Measurements from ENCODE around the gene NPHS2.

Gene NPHS2

DNA sequence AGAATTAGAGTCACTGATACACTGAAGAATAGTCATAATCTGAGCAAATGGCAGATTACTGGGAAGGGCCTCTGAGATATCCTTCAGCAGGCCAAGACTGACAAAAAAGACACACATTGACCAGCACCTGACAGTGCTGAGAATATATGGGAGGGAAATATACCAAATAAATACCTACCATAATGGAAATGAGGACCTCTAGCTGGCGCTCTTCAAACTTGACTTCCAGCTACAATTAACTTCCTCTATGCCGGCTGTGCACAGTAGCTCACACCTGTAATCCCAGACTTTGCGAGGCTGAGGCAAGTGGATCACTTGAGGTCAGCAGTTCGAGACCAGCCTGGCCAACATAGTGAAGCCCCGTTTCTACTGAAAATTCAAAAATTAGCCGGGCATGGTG lies 69.5 kb downstream of the NPHS2 start:
- peaks cover 15% of the 10 kb centered on the region for H3K27me3 ChIP-seq (ENCODE audit: insufficient read depth, poor library complexity, severe bottlenecking)
- ATAC-seq (ENCODE audit: low read depth): no peak
- no peaks in the 10 kb centered on the region for H3K9me3 ChIP-seq (ENCODE audit: severe bottlenecking)
- no peaks in the 10 kb centered on the region for H3K4me1 ChIP-seq (ENCODE audit: insufficient read depth, poor library complexity, severe bottlenecking)
- no peaks in the 10 kb centered on the region for H3K36me3 ChIP-seq (ENCODE audit: low read depth)
- no peak overlapping the region for H3K4me3 ChIP-seq (ENCODE audit: severe bottlenecking)
- TF ChIP-seq, protein P1, sequence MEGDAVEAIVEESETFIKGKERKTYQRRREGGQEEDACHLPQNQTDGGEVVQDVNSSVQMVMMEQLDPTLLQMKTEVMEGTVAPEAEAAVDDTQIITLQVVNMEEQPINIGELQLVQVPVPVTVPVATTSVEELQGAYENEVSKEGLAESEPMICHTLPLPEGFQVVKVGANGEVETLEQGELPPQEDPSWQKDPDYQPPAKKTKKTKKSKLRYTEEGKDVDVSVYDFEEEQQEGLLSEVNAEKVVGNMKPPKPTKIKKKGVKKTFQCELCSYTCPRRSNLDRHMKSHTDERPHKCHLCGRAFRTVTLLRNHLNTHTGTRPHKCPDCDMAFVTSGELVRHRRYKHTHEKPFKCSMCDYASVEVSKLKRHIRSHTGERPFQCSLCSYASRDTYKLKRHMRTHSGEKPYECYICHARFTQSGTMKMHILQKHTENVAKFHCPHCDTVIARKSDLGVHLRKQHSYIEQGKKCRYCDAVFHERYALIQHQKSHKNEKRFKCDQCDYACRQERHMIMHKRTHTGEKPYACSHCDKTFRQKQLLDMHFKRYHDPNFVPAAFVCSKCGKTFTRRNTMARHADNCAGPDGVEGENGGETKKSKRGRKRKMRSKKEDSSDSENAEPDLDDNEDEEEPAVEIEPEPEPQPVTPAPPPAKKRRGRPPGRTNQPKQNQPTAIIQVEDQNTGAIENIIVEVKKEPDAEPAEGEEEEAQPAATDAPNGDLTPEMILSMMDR (IDR thresholded peaks at IDR 0.05; ENCODE audit: poor library complexity, severe bottlenecking): no peak
- no peak overlapping the region for H3K27ac ChIP-seq (ENCODE audit: poor library complexity, severe bottlenecking)
- DNase-seq (ENCODE audit: low spot score): no peak
